ENCODE data around the gene TCHHL1. TPM values are rescaled to one million over a fixed set of nuclear protein-coding genes. Genes with fewer than 3 reads are reported as not detected.
A peak's percentile ranks its signal among the peaks of the same experiment; 100 is the strongest.

TCHHL1 gene
- total RNA-seq, 4 donors from 2014 or later: not detected

DNA sequence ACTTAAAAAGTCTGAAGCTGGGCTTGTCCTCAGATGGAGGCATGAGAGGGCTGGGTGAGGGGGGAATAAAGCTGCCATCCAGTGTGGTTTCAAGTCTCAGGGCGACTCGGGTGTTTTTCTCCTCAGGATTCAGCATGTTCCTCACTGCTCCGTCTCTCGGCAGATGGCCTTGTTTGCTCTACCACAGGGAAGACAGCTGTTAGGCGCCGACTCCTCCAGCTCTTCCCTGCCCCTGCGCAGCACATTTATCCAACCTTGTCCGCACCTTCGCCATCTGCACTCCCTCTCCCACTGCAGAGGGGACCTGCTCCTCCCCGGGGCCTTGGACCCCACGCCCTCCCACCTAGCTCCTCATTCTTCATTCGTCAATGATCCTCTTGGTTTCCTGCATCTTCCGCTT, 35.5 kb downstream of the TCHHL1 start:
- Histone ChIP-seq H3K4me1 (peaks cover 3 to 6% (median 5%) of the 10 kb centered on the region in 4 donors), H3K4me3 (no peak overlapping the region), H3K27me3 (peaks cover 53% of the 10 kb centered on the region), H3K36me3 (no peaks in the 10 kb centered on the region), H3K9me3 (no peaks in the 10 kb centered on the region), H3K27ac (no peak overlapping the region)
- TF ChIP-seq EP300 (IDR thresholded peaks at IDR 0.05; ENCODE audit: low read depth) (no peak), POLR2AphosphoS5 (IDR thresholded peaks at IDR 0.05) (no peak), POLR2A (IDR thresholded peaks at IDR 0.05) (no peak)
- TF ChIP-seq, protein P1, sequence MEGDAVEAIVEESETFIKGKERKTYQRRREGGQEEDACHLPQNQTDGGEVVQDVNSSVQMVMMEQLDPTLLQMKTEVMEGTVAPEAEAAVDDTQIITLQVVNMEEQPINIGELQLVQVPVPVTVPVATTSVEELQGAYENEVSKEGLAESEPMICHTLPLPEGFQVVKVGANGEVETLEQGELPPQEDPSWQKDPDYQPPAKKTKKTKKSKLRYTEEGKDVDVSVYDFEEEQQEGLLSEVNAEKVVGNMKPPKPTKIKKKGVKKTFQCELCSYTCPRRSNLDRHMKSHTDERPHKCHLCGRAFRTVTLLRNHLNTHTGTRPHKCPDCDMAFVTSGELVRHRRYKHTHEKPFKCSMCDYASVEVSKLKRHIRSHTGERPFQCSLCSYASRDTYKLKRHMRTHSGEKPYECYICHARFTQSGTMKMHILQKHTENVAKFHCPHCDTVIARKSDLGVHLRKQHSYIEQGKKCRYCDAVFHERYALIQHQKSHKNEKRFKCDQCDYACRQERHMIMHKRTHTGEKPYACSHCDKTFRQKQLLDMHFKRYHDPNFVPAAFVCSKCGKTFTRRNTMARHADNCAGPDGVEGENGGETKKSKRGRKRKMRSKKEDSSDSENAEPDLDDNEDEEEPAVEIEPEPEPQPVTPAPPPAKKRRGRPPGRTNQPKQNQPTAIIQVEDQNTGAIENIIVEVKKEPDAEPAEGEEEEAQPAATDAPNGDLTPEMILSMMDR (IDR thresholded peaks at IDR 0.05): no peak
- no peak for DNase-seq
- WGBS, 2 donors (ENCODE audit: low coverage in 1 of 2): 65% methylated on average over 13 of the region's 13 CpGs; no CpG with 5 or more reads in 1 of the 2 donors
- in situ Hi-C loops (cut with MboI; ENCODE audit: low pct_ligation_motif_present in 1 of 4, low pct_unique_long_range_greater_than_20kb in 1 of 4, low sequenced_read_pairs in 3 of 4) (loop anchor here (5.0 to 25.0 kb wide), 6 partner anchors 129 to 409 kb away; no protein-coding TSS in a partner anchor), intact Hi-C loops (cut with DNase I; ENCODE audit: low total_unique reads) (loop anchor here (5.0 kb wide), 1 partner anchor 404 kb away; no protein-coding TSS in a partner anchor)

DNA sequence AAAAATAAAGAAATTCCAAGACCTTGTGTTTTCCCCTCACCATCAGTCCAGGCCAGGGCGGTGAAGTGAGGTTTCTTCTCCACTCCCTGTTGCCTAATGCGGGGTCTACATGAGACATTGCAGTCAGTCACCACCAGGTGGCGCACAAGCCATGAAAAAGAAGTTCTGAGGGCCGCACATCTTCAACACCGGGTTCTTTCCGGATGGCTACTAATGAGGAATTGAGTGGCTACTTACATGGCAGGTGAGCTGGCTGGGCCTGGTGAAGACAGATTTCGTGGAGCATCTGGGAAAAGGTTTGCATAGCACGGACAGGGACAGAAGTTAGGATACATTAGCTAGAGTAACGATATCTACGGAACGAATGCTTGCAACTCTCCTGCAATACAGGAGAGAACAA, 36.3 kb downstream of the TCHHL1 start:
- TF ChIP-seq EP300 (IDR thresholded peaks at IDR 0.05; ENCODE audit: low read depth): no peak
- no peak for TF ChIP-seq POLR2A (IDR thresholded peaks at IDR 0.05)
- TF ChIP-seq, protein P1 (IDR thresholded peaks at IDR 0.05): peak; percentile 89 to 93 (median 91)
- no peak for TF ChIP-seq POLR2AphosphoS5 (IDR thresholded peaks at IDR 0.05)
- peaks cover 11 to 14% (median 13%) of the 10 kb centered on the region in 4 donors for H3K4me1 ChIP-seq
- in situ Hi-C loops (cut with MboI; ENCODE audit: low pct_ligation_motif_present in 1 of 4, low pct_unique_long_range_greater_than_20kb in 1 of 4, low sequenced_read_pairs in 3 of 4): loop anchor here (5.0 to 25.0 kb wide), 6 partner anchors 130 to 410 kb away; no protein-coding TSS in a partner anchor
- H3K27me3 ChIP-seq: peaks cover 45% of the 10 kb centered on the region
- H3K36me3 ChIP-seq: no peaks in the 10 kb centered on the region
- peak; percentile 88 for DNase-seq
- WGBS, 2 donors (ENCODE audit: low coverage in 1 of 2): 27 to 35% methylated on average over 8 to 11 of the region's 11 CpGs
- H3K9me3 ChIP-seq: no peaks in the 10 kb centered on the region
- H3K4me3 ChIP-seq: no peak overlapping the region
- intact Hi-C loops (cut with DNase I; ENCODE audit: low total_unique reads): loop anchor here (1.0 to 5.0 kb wide), 2 partner anchors 132 to 405 kb away; no protein-coding TSS in a partner anchor
- H3K27ac ChIP-seq: no peak overlapping the region

DNA sequence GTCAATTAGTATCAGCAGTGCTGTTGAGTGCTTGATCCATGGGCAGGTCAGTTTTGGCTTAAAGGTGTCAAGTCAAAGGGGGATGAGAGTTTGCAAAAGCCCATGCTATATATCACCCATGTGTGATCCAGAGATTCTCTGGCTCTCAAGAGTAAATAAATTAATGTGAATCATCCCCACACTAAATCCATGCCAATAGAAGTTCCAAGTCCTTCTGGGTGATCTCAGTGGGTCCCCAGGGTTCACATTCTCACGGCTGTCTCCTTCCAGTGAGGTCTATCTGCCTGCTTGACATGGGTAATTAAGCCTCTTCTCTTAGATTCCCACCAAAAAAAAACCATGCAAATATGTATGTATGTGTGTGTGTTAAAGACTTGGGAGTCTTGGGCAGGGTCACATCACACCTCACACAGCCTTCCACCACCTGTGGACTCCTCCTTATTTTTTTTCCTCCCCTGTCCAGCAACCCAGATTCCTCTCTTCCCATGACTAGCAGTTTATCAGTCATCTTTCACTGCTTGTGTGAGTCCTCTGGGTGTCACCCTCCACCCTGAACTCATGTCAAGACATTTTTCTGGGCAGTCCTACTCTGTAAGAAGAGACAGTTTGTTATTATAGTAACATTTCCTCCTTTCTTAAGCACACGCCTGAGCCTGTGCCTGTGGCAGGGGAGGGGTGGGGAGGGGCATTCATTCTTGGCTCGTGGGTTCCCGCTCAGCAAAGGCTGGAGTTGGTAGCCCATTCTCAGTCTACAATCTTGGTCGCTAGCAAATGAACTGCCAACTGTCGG, 37.8 kb downstream of the TCHHL1 start:
- Histone ChIP-seq H3K4me1 (peaks cover 16 to 26% (median 20%) of the 10 kb centered on the region in 4 donors), H3K27ac (no peak overlapping the region), H3K9me3 (no peaks in the 10 kb centered on the region), H3K36me3 (no peaks in the 10 kb centered on the region), H3K4me3 (no peak overlapping the region), H3K27me3 (peaks cover 33% of the 10 kb centered on the region)
- no peak for DNase-seq
- in situ Hi-C loops (cut with MboI; ENCODE audit: low pct_ligation_motif_present in 1 of 4, low pct_unique_long_range_greater_than_20kb in 1 of 4, low sequenced_read_pairs in 3 of 4): loop anchor here (5.0 to 25.0 kb wide), 6 partner anchors 131 to 411 kb away; no protein-coding TSS in a partner anchor
- TF ChIP-seq, protein P1 (IDR thresholded peaks at IDR 0.05): no peak
- TF ChIP-seq EP300 (IDR thresholded peaks at IDR 0.05; ENCODE audit: low read depth): no peak
- no peak for TF ChIP-seq POLR2AphosphoS5 (IDR thresholded peaks at IDR 0.05)
- WGBS, 2 donors (ENCODE audit: low coverage in 1 of 2): 60 to 63% methylated on average over 5 to 6 of the region's 6 CpGs
- intact Hi-C loops (cut with DNase I; ENCODE audit: low total_unique reads): loop anchor here (5.0 kb wide), 1 partner anchor 406 kb away; no protein-coding TSS in a partner anchor
